H1 (cell line): Measurements from ENCODE around the gene POLR3GL. TPM values are rescaled to one million over a fixed set of nuclear protein-coding genes. Genes with fewer than 3 reads are reported as not detected.

Experiments
- CTCF ChIA-PET: fragments of 300-600 bp; sonication (Branson Sonifier 250); formaldehyde crosslinking; loops from one replicate; lab custom pipeline; 2021; ENCODE audit not compliant: partially characterized antibody; lab: Charles Lee
- POLR2A ChIA-PET: fragments of 300-600 bp; sonication (Branson Sonifier 250); formaldehyde crosslinking; loops from one replicate; lab custom pipeline; 2021; ENCODE audit warnings: inconsistent platforms; ENCODE audit not compliant: partially characterized antibody; lab: Charles Lee
- DNase-seq, 2 experiments: peaks; one replicate each; pipeline versions ENCODE4 v3.0.0 to v3.0.0-alpha.2; 2010 to 2022; ENCODE audit warnings: low spot score in 2 of 2, low read depth in 1 of 2, mixed read lengths in 1 of 2
- FAIRE-seq: peaks from 2 replicates; lab custom pipeline; 2011; peaks lifted over from hg19 to GRCh38; lab: Jason Lieb, UNC
- H2AFZ ChIP-seq: 2 replicates; pipeline ENCODE4 v1.8.1; 2012; ENCODE audit warnings: low read length, inconsistent platforms
- H2AK5ac ChIP-seq: 2 replicates; pipeline ENCODE4 v1.6.1; 2013; ENCODE audit warnings: low read depth, low read length
- H2BK120ac ChIP-seq: replicated peaks from 2 replicates; pipeline ENCODE3; 2013; ENCODE audit warnings: low read depth, low read length, inconsistent platforms
- H2BK12ac ChIP-seq: 2 replicates; pipeline ENCODE4 v1.6.1; 2013; ENCODE audit warnings: low read depth, low read length
- H2BK15ac ChIP-seq: 2 replicates; pipeline ENCODE4 v1.6.1; 2013; ENCODE audit warnings: low read length
- H2BK20ac ChIP-seq: 2 replicates; pipeline ENCODE4 v1.6.1; 2013; ENCODE audit warnings: low read length
- H2BK5ac ChIP-seq: 2 replicates; pipeline ENCODE4 v1.6.1; 2013; ENCODE audit warnings: low read depth, low read length
- H3K14ac ChIP-seq: 2 replicates; pipeline ENCODE4 v1.6.1; 2013; ENCODE audit warnings: inconsistent platforms; ENCODE audit not compliant: insufficient read length
- H3K18ac ChIP-seq: 2 replicates; pipeline ENCODE4 v1.6.1; 2013; ENCODE audit warnings: low read length; ENCODE audit errors: extremely low read depth
- H3K23ac ChIP-seq: 2 replicates; pipeline ENCODE4 v1.6.1; 2013; ENCODE audit warnings: inconsistent platforms; ENCODE audit not compliant: insufficient read length
- H3K23me2 ChIP-seq: 2 replicates; pipeline ENCODE4 v1.6.1; 2013; ENCODE audit warnings: low read depth, low read length
- H3K27ac ChIP-seq: 2 replicates; pipeline ENCODE4 v1.6.1; 2011; ENCODE audit warnings: low read depth, low read length, inconsistent platforms
- H3K27me3 ChIP-seq, 4 experiments: replicated peaks in 1 of 4; 1 replicate in 1 of 4; 2 replicates in 3 of 4; pipeline versions ENCODE4 v1.6.1 to v1.8.1; 2011 to 2013; ENCODE audit warnings: low read length in 3 of 4, mild to moderate bottlenecking in 3 of 4, inconsistent platforms in 2 of 4, mixed read lengths in 2 of 4, moderate library complexity in 1 of 4; ENCODE audit not compliant: control insufficient read depth in 3 of 4, insufficient read depth in 3 of 4; ENCODE audit errors: extremely low read depth in 1 of 4
- H3K36me3 ChIP-seq, 4 experiments: 2 replicates each; pipeline versions ENCODE4 v1.6.1 to v1.8.1; 2011 to 2013; ENCODE audit warnings: mild to moderate bottlenecking in 4 of 4, low read length in 3 of 4, moderate library complexity in 2 of 4, control low read depth in 1 of 4, inconsistent platforms in 1 of 4; ENCODE audit not compliant: insufficient read depth in 4 of 4, control insufficient read depth in 2 of 4
- H3K4ac ChIP-seq: replicated peaks from 2 replicates; pipeline ENCODE3; 2013; ENCODE audit warnings: low read length, low read depth, mixed read lengths, inconsistent platforms; ENCODE audit not compliant: insufficient read length
- H3K4me1 ChIP-seq, 4 experiments: replicated peaks in 1 of 4; 1 replicate in 1 of 4; 2 replicates in 3 of 4; pipeline versions ENCODE4 v1.6.1 to v1.8.1; 2011 to 2013; ENCODE audit warnings: low read length in 3 of 4, inconsistent platforms in 2 of 4, mixed read lengths in 1 of 4; ENCODE audit not compliant: insufficient read depth in 4 of 4, control insufficient read depth in 3 of 4
- H3K4me2 ChIP-seq, 2 experiments: 2 replicates each; pipeline versions ENCODE4 v1.6.1 to v1.8.1; 2011 to 2013; ENCODE audit warnings: low read depth in 2 of 2, low read length in 2 of 2, control low read depth in 1 of 2, inconsistent platforms in 1 of 2, mild to moderate bottlenecking in 1 of 2; ENCODE audit not compliant: insufficient read depth in 1 of 2
- H3K4me3 ChIP-seq, 4 experiments: fragments of 200-600, 300-600 bp in 1 of 4; sonication (generic), shearing (Covaris generic), sonication (Bioruptor Twin) in 1 of 4; 2 replicates each; pipeline versions ENCODE4 v1.5.1 to v1.8.1; 2011 to 2016; ENCODE audit warnings: low read length in 4 of 4, low read depth in 3 of 4, control low read depth in 2 of 4, inconsistent platforms in 2 of 4, mild to moderate bottlenecking in 2 of 4, mixed read lengths in 1 of 4, moderate library complexity in 1 of 4; ENCODE audit not compliant: insufficient read depth in 2 of 4; ENCODE audit errors: extremely low read depth in 1 of 4
- H3K56ac ChIP-seq: replicated peaks from 2 replicates; pipeline ENCODE3; 2013; ENCODE audit warnings: low read depth, mild to moderate bottlenecking, mixed read lengths, low read length, inconsistent platforms; ENCODE audit not compliant: insufficient read length
- H3K79me1 ChIP-seq: 2 replicates; pipeline ENCODE4 v1.6.1; 2013; ENCODE audit warnings: low read depth, low read length, control low read depth
- H3K79me2 ChIP-seq, 2 experiments: 2 replicates each; pipeline versions ENCODE4 v1.6.1 to v1.8.1; 2012 to 2013; ENCODE audit warnings: low read length in 2 of 2, mild to moderate bottlenecking in 2 of 2, inconsistent platforms in 1 of 2; ENCODE audit not compliant: insufficient read depth in 2 of 2, control insufficient read depth in 1 of 2
- H3K9ac ChIP-seq, 4 experiments: replicated peaks in 1 of 4; 1 replicate in 1 of 4; 2 replicates in 3 of 4; pipeline versions ENCODE4 v1.6.1 to v1.8.1; 2011 to 2013; ENCODE audit warnings: low read depth in 3 of 4, low read length in 3 of 4, control low read depth in 2 of 4, mild to moderate bottlenecking in 2 of 4, moderate library complexity in 2 of 4, inconsistent platforms in 1 of 4; ENCODE audit errors: extremely low read depth in 1 of 4
- H3K9me3 ChIP-seq, 2 experiments: 2 replicates each; pipeline versions ENCODE4 v1.6.1 to v1.8.1; 2012 to 2013; ENCODE audit warnings: mild to moderate bottlenecking in 2 of 2, moderate library complexity in 2 of 2, control low read depth in 1 of 2, inconsistent platforms in 1 of 2, low read depth in 1 of 2, low read length in 1 of 2, mixed read lengths in 1 of 2; ENCODE audit not compliant: insufficient read depth in 2 of 2
- H4K20me1 ChIP-seq, 2 experiments: replicated peaks in 1 of 2; 2 replicates each; pipeline versions ENCODE3 to v1.8.1; 2011 to 2013; ENCODE audit warnings: inconsistent platforms in 2 of 2, low read length in 2 of 2, mild to moderate bottlenecking in 1 of 2; ENCODE audit not compliant: insufficient read depth in 2 of 2, control insufficient read depth in 1 of 2
- H4K5ac ChIP-seq: 2 replicates; pipeline ENCODE4 v1.6.1; 2013; ENCODE audit warnings: low read length, low read depth, mixed read lengths, inconsistent platforms; ENCODE audit not compliant: insufficient read length
- H4K8ac ChIP-seq: 2 replicates; pipeline ENCODE4 v1.8.0; 2013; ENCODE audit warnings: mild to moderate bottlenecking, moderate library complexity, low read length, inconsistent platforms; ENCODE audit not compliant: insufficient read depth; ENCODE audit errors: extremely low read depth
- H4K91ac ChIP-seq: replicated peaks from 2 replicates; pipeline ENCODE3; 2013; ENCODE audit warnings: low read length, mixed read lengths, inconsistent platforms; ENCODE audit not compliant: insufficient read length
- CTBP2 ChIP-seq: IDR thresholded peaks from 2 replicates; pipeline ENCODE4 v1.7.0; 2011; ENCODE audit warnings: borderline replicate concordance, mild to moderate bottlenecking, moderate library complexity, mixed read lengths, low read length; ENCODE audit not compliant: insufficient read depth, insufficient read length
- FOSL1 ChIP-seq: IDR thresholded peaks from 2 replicates; pipeline ENCODE4 v1.6.1; 2011; ENCODE audit warnings: mild to moderate bottlenecking, low read depth, low read length, moderate library complexity; ENCODE audit not compliant: insufficient read depth
- KDM1A ChIP-seq: fragments of 200-600, 300-600 bp; sonication (generic); IDR thresholded peaks from 2 replicates; pipeline ENCODE4 v1.7.1; 2016; ENCODE audit warnings: mild to moderate bottlenecking, low read length, borderline replicate concordance
- RFX5 ChIP-seq: IDR thresholded peaks from 2 replicates; pipeline ENCODE4 v1.6.1; 2011; ENCODE audit warnings: low read depth, low read length, improper control_type of control experiment, borderline replicate concordance
- SAP30 ChIP-seq: fragments of 300-600 bp; sonication (generic); IDR thresholded peaks from 2 replicates; pipeline ENCODE4 v1.7.1; 2012; ENCODE audit warnings: low read length, moderate library complexity, mild to moderate bottlenecking, inconsistent platforms; ENCODE audit not compliant: insufficient read depth, insufficient replicate concordance
- SRF ChIP-seq: IDR thresholded peaks from 2 replicates; pipeline ENCODE4 v1.6.1; 2011; ENCODE audit warnings: mild to moderate bottlenecking, low read depth, low read length, moderate library complexity
- WGBS, 2 experiments: shearing (Covaris generic) in 1 of 2; methylation state at CpG; one replicate each; pipeline versions ENCODE4 v1.1.6 to v1.1.7; 2013 to 2015; ENCODE audit warnings: low lambda C conversion rate in 2 of 2, mixed read lengths in 2 of 2, inconsistent platforms in 1 of 2, low coverage in 1 of 2, missing lambda C conversion rate in 1 of 2; ENCODE audit not compliant: insufficient replicate concordance in 2 of 2, insufficient coverage in 1 of 2, insufficient read length in 1 of 2; ENCODE audit errors: extremely low coverage in 1 of 2, missing lambda C conversion rate in 1 of 2; 5-methylcytosine and 5-hydroxymethylcytosine counted together
- polyA plus RNA-seq, 7 experiments: library from polyadenylated mRNA; depleted of rRNA in 3 of 7; stranded (reverse) in 5 of 7; unstranded in 2 of 7; fragments of >200 nt in 5 of 7; fragments of 200-250 nt in 2 of 7; gene quantifications; 1 replicate in 5 of 7; 2 replicates in 1 of 7; 4 replicates in 1 of 7; pipeline versions ENCODE4 v1.2.1 to v1.2.3, GENCODE V29; 2011 to 2013; ENCODE audit warnings: missing spikeins in 2 of 7, mixed read lengths in 2 of 7
- total RNA-seq: library from RNA; stranded (reverse); fragmentation: NEBNext Ultra II Directional; extraction: Animal tissue kit (Norgen Biotek cat#: 25700); gene quantifications from 2 replicates; pipeline ENCODE4 v1.2.1, GENCODE V29; 2021

Gene POLR3GL
- total and polyA plus RNA-seq, 2 of the 8 experiments (the other 6 are each of a cell fraction or from before 2014, with no cell fraction given) = 3.1 to 3.9 TPM

DNA sequence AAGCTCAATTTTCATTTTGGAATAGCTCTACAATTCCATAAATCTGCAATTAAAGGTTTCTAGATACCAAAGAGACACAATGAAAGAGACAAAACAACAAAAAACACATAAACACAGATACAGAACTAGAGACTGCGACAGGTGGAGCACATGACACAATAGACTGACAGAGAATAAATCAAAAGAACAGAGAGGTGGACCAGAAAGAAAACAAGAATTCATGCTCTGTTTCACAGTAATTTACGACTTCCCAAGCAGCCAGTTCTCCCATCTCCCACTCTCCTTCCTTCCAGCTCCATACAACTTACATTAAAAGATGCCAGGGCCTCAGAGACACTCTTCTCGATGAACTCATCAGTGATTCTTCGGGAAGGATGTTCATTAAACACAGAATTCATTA, 22.1 kb upstream of the POLR3GL start:
- H3K23ac ChIP-seq = no peak overlapping the region
- no peak overlapping the region for H3K14ac ChIP-seq
- no peak overlapping the region for H3K4me3 ChIP-seq
- no peaks in the 10 kb centered on the region for H3K23me2 ChIP-seq
- peaks cover 0 to 5% (median 1%) of the 10 kb centered on the region in 4 experiments; a peak in 3 of 7 replicates for H3K4me1 ChIP-seq
- H3K79me1 ChIP-seq = no peaks in the 10 kb centered on the region
- no peak overlapping the region for H2BK120ac ChIP-seq
- H3K4ac ChIP-seq = no peak overlapping the region
- H3K27ac ChIP-seq = no peak overlapping the region
- no peak overlapping the region for H3K56ac ChIP-seq
- H4K91ac ChIP-seq = no peak overlapping the region
- WGBS, 2 experiments = 98% methylated on average over 4 of the region's 4 CpGs; no CpG with 5 or more reads in 1 of the 2 experiments
- H2AK5ac ChIP-seq = no peak overlapping the region
- H3K9ac ChIP-seq = no peak overlapping the region
- no peak overlapping the region for H2BK5ac ChIP-seq
- H3K79me2 ChIP-seq = no peaks in the 10 kb centered on the region
- ChIA-PET POLR2A (interaction anchor here (1.0 to 1.7 kb wide), 4 partner anchors 26 to 93 kb away, joined by 3 to 5 read pairs (median 4); no protein-coding TSS in a partner anchor), CTCF (interaction anchor here (0.6 to 2.1 kb wide), 5 partner anchors 16 to 73 kb away, joined by 3 to 5 read pairs (median 3); no protein-coding TSS in a partner anchor)
- no peak overlapping the region for H4K5ac ChIP-seq
- no peak overlapping the region for H4K8ac ChIP-seq
- H2AFZ ChIP-seq = no peak overlapping the region
- no peak overlapping the region for H2BK15ac ChIP-seq
- DNase-seq (no peak), FAIRE-seq (no peak)
- H3K9me3 ChIP-seq = no peaks in the 10 kb centered on the region
- no peak overlapping the region for H3K18ac ChIP-seq
- H2BK20ac ChIP-seq = no peak overlapping the region
- H2BK12ac ChIP-seq = no peak overlapping the region
- H3K36me3 ChIP-seq = no peaks in the 10 kb centered on the region
- TF ChIP-seq FOSL1 (no peak), SAP30 (no peak), SRF (no peak), CTBP2 (no peak), RFX5 (no peak), KDM1A (no peak)
- H3K27me3 ChIP-seq = no peaks in the 10 kb centered on the region
- H4K20me1 ChIP-seq = no peaks in the 10 kb centered on the region
- H3K4me2 ChIP-seq = no peak overlapping the region
